Mesenchymal stem cell (in vitro differentiated cells and primary cell): ENCODE data around the gene CMTM5.
"Not testable (repeated sequence)": the region's sequence is repeated elsewhere in the genome, so short reads cannot be mapped to it uniquely, and the experiment has no call there.

ENCODE experiments used
- DNase-seq: peaks from one replicate; pipeline ENCODE4 v3.0.0-alpha.2; 2013
- H2AFZ ChIP-seq: one replicate; pipeline ENCODE4 v1.6.1; 2013; ENCODE audit warnings: low read depth, mild to moderate bottlenecking, control low read depth, inconsistent platforms, low read length, moderate library complexity
- H2AK5ac ChIP-seq: 2 replicates; pipeline ENCODE4 v1.6.1; 2013; ENCODE audit warnings: low read length, moderate library complexity, mild to moderate bottlenecking, inconsistent platforms; ENCODE audit not compliant: severe bottlenecking
- H2BK120ac ChIP-seq: one replicate; pipeline ENCODE4 v1.6.1; 2013; ENCODE audit warnings: low read depth, mild to moderate bottlenecking, inconsistent platforms, low read length, moderate library complexity
- H2BK12ac ChIP-seq, 2 experiments: one replicate each; pipeline ENCODE4 v1.6.1; 2013; ENCODE audit warnings: inconsistent platforms in 2 of 2, low read length in 2 of 2, mild to moderate bottlenecking in 2 of 2, moderate library complexity in 2 of 2, control low read depth in 1 of 2
- H2BK15ac ChIP-seq: one replicate; pipeline ENCODE4 v1.6.1; 2013; ENCODE audit warnings: mild to moderate bottlenecking, low read depth, inconsistent platforms; ENCODE audit not compliant: poor library complexity, severe bottlenecking
- H2BK5ac ChIP-seq: 2 replicates; pipeline ENCODE4 v1.6.1; 2013; ENCODE audit warnings: low read depth, mild to moderate bottlenecking, low read length, control low read depth, inconsistent platforms; ENCODE audit not compliant: poor library complexity, severe bottlenecking
- H3K14ac ChIP-seq, 2 experiments: one replicate each; pipeline ENCODE4 v1.6.1; 2013; ENCODE audit warnings: inconsistent platforms in 2 of 2, low read length in 2 of 2, control low read depth in 1 of 2, mild to moderate bottlenecking in 1 of 2, moderate library complexity in 1 of 2
- H3K18ac ChIP-seq, 2 experiments: one replicate each; pipeline ENCODE4 v1.6.1; 2013; ENCODE audit warnings: inconsistent platforms in 2 of 2, low read length in 2 of 2, control low read depth in 1 of 2, low read depth in 1 of 2, mild to moderate bottlenecking in 1 of 2
- H3K23ac ChIP-seq, 2 experiments: one replicate each; pipeline ENCODE4 v1.6.1; 2013; ENCODE audit warnings: inconsistent platforms in 2 of 2, low read length in 2 of 2, mild to moderate bottlenecking in 2 of 2, moderate library complexity in 2 of 2, control low read depth in 1 of 2
- H3K27ac ChIP-seq: 2 replicates; pipeline ENCODE4 v1.5.1; 2013; ENCODE audit warnings: mild to moderate bottlenecking, moderate library complexity, low read length, control low read depth, inconsistent platforms; ENCODE audit not compliant: poor library complexity, severe bottlenecking
- H3K27me3 ChIP-seq, 2 experiments: 2 replicates each; pipeline versions ENCODE4 v1.6.1 to v1.7.0; 2013; ENCODE audit warnings: low read length in 2 of 2, mild to moderate bottlenecking in 2 of 2, moderate library complexity in 2 of 2, control low read depth in 1 of 2, inconsistent platforms in 1 of 2; ENCODE audit not compliant: control insufficient read depth in 1 of 2, insufficient read depth in 1 of 2
- H3K36me3 ChIP-seq, 2 experiments: 2 replicates each; pipeline versions ENCODE4 v1.6.1 to v1.7.0; 2013; ENCODE audit warnings: low read length in 2 of 2, control low read depth in 1 of 2, inconsistent platforms in 1 of 2, low read depth in 1 of 2, mild to moderate bottlenecking in 1 of 2; ENCODE audit not compliant: insufficient read depth in 2 of 2, control insufficient read depth in 1 of 2
- H3K4ac ChIP-seq, 2 experiments: one replicate each; pipeline ENCODE4 v1.6.1; 2013; ENCODE audit warnings: inconsistent platforms in 2 of 2, low read length in 2 of 2, mild to moderate bottlenecking in 2 of 2, moderate library complexity in 2 of 2, control low read depth in 1 of 2, low read depth in 1 of 2
- H3K4me1 ChIP-seq: 2 replicates; pipeline ENCODE4 v1.6.1; 2013; ENCODE audit warnings: low read depth, low read length, control low read depth; ENCODE audit not compliant: control insufficient read depth, insufficient read depth
- H3K4me2 ChIP-seq: 2 replicates; pipeline ENCODE4 v1.6.1; 2013; ENCODE audit warnings: low read length, mild to moderate bottlenecking, inconsistent platforms; ENCODE audit not compliant: poor library complexity, severe bottlenecking
- H3K4me3 ChIP-seq, 2 experiments: 2 replicates each; pipeline versions ENCODE4 v1.5.1 to v1.7.0; 2013; ENCODE audit warnings: low read length in 2 of 2, mild to moderate bottlenecking in 2 of 2, control low read depth in 1 of 2, low read depth in 1 of 2; ENCODE audit not compliant: insufficient read depth in 1 of 2
- H3K79me1 ChIP-seq: replicated peaks from 2 replicates; pipeline ENCODE4 v1.6.1; 2013; ENCODE audit warnings: mild to moderate bottlenecking, control low read depth, low read length, inconsistent platforms; ENCODE audit not compliant: poor library complexity, severe bottlenecking
- H3K9ac ChIP-seq: 2 replicates; pipeline ENCODE4 v1.7.0; 2013; ENCODE audit warnings: mild to moderate bottlenecking, low read length, moderate library complexity
- H3K9me3 ChIP-seq: 2 replicates; pipeline ENCODE4 v1.7.0; 2013; ENCODE audit warnings: mild to moderate bottlenecking, low read length; ENCODE audit not compliant: control insufficient read depth
- H4K8ac ChIP-seq: one replicate; pipeline ENCODE4 v1.6.1; 2013; ENCODE audit warnings: inconsistent platforms, mild to moderate bottlenecking, low read length, moderate library complexity
- H4K91ac ChIP-seq: one replicate; pipeline ENCODE4 v1.6.1; 2013; ENCODE audit warnings: mild to moderate bottlenecking, low read length, inconsistent platforms
- WGBS: methylation state at CpG from one replicate; pipeline ENCODE4 v1.1.7; 2013; ENCODE audit warnings: mixed read lengths; 5-methylcytosine and 5-hydroxymethylcytosine counted together

The CMTM5 gene

DNA sequence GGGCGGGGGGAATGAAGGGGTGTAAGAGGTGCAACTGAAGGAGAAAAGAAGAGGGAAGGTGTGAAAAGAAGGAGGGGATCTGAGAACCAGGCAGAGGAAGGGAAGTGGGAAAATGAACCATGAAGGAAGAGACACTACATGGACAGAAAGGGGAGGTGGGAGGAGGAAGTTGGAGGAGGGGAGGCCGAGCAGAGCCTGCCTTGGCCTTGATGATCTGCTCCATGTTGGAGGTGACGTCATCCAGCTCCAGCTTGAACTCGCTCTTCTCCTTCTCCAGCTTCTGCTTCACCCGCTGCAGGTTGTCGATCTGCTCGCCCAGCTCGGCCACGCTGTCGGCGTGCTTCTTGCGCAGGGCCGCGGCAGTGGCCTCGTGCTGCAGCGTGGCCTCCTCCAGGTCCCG, 42.8 kb downstream of the CMTM5 start:
- not testable (repeated sequence) for H3K79me1 ChIP-seq, H2BK15ac ChIP-seq, DNase-seq, H2AK5ac ChIP-seq, H3K27ac ChIP-seq, H3K18ac ChIP-seq, H4K8ac ChIP-seq, H3K4ac ChIP-seq, H3K9me3 ChIP-seq, H2BK120ac ChIP-seq, H2AFZ ChIP-seq, H3K4me2 ChIP-seq, H3K4me1 ChIP-seq, H3K14ac ChIP-seq, H4K91ac ChIP-seq, H3K36me3 ChIP-seq, H3K4me3 ChIP-seq, H2BK5ac ChIP-seq, H3K9ac ChIP-seq, H2BK12ac ChIP-seq, H3K23ac ChIP-seq
- 41% methylated on average over 1 of the region's 17 CpGs for WGBS
- H3K27me3 ChIP-seq = peaks cover 25 to 63% of the 10 kb centered on the region in 2 experiments

GRCh38 chr14:23421594-23421993, 44.7 kb downstream of the CMTM5 start:
- Histone ChIP-seq H3K27ac (no peak overlapping the region), H2BK120ac (no peak overlapping the region), H3K4me3 (no peak overlapping the region), H2AK5ac (no peak overlapping the region), H3K79me1 (no peaks in the 10 kb centered on the region), H2AFZ (no peak overlapping the region), H3K9me3 (no peaks in the 10 kb centered on the region), H2BK5ac (no peak overlapping the region), H2BK12ac (no peak overlapping the region), H3K9ac (no peak overlapping the region), H2BK15ac (no peak overlapping the region), H4K8ac (no peak overlapping the region), H4K91ac (no peak overlapping the region), H3K23ac (no peak overlapping the region), H3K36me3 (no peaks in the 10 kb centered on the region), H3K4me1 (no peaks in the 10 kb centered on the region), H3K27me3 (peaks cover 34 to 61% of the 10 kb centered on the region in 2 experiments), H3K4me2 (no peak overlapping the region), H3K14ac (no peak overlapping the region), H3K18ac (no peak overlapping the region), H3K4ac (no peak overlapping the region)
- DNase-seq = no peak

GRCh38 chr14:23423657-23424056, 46.8 kb downstream of the CMTM5 start:
- 79% methylated on average over 6 of the region's 6 CpGs for WGBS
- Histone ChIP-seq H3K4me1 (no peaks in the 10 kb centered on the region), H3K36me3 (no peaks in the 10 kb centered on the region)

DNA sequence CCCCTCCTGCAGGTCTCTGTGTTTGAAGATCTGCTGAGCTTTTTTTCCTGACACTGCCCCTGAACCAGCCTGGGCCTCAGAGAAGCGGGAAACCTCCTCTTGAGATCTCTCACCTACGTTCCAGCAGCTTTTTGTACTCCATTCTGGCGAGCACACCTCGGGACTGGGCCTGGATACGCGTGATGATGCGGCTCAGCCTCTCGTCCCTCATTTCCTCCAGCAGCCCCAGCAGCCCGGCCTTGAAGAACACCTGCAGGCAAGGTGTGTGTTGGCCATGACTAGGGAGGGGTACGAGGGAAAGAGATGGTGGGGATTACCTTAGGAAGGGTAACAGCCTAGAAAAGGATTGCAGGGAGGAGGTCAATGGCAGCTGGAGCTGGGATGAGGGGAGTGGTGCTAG, 48.3 kb downstream of the CMTM5 start:
- peaks cover 30 to 61% of the 10 kb centered on the region in 2 experiments for H3K27me3 ChIP-seq
- no peak overlapping the region for H2BK15ac ChIP-seq
- peaks cover 3% of the 10 kb centered on the region for H3K9me3 ChIP-seq
- no peak overlapping the region for H3K4me2 ChIP-seq
- H2AK5ac ChIP-seq = no peak overlapping the region
- no peak overlapping the region for H3K4ac ChIP-seq
- 75% methylated on average over 10 of the region's 10 CpGs for WGBS
- no peak overlapping the region for H3K4me3 ChIP-seq
- no peak overlapping the region for H3K27ac ChIP-seq
- no peak overlapping the region for H2AFZ ChIP-seq
- H2BK120ac ChIP-seq = no peak overlapping the region
- no peak for DNase-seq
- H2BK12ac ChIP-seq = no peak overlapping the region
- H2BK5ac ChIP-seq = no peak overlapping the region
- no peak overlapping the region for H3K23ac ChIP-seq
- H3K9ac ChIP-seq = no peak overlapping the region
- no peak overlapping the region for H3K18ac ChIP-seq
- H3K14ac ChIP-seq = no peak overlapping the region
- H3K36me3 ChIP-seq = no peaks in the 10 kb centered on the region
- H3K4me1 ChIP-seq = no peaks in the 10 kb centered on the region
- no peak overlapping the region for H4K91ac ChIP-seq
- no peaks in the 10 kb centered on the region for H3K79me1 ChIP-seq
- H4K8ac ChIP-seq = no peak overlapping the region

More at GRCh38 chr14:23423657-23424056, 46.8 kb downstream of the CMTM5 start:
- Histone ChIP-seq H2AFZ (no peak overlapping the region), H2BK15ac (no peak overlapping the region), H2BK12ac (no peak overlapping the region), H3K9ac (no peak overlapping the region), H3K27ac (no peak overlapping the region), H3K4me3 (no peak overlapping the region), H3K4me2 (no peak overlapping the region), H4K91ac (no peak overlapping the region), H3K9me3 (peaks cover 3% of the 10 kb centered on the region), H2AK5ac (no peak overlapping the region), H2BK120ac (no peak overlapping the region), H4K8ac (no peak overlapping the region), H3K14ac (no peak overlapping the region), H3K4ac (no peak overlapping the region), H3K79me1 (no peaks in the 10 kb centered on the region), H3K27me3 (peaks cover 36 to 60% of the 10 kb centered on the region in 2 experiments), H3K23ac (no peak overlapping the region), H3K18ac (no peak overlapping the region), H2BK5ac (no peak overlapping the region)
- DNase-seq = no peak
